OCI-LY7 (cell line): Measurements from ENCODE around the gene COL9A3.

Source experiments
- CTCF ChIP-seq: fragments of 200-600 bp; sonication (generic); conservative IDR thresholded peaks from 2 replicates; pipeline ENCODE4 v1.5.1; 2014; ENCODE audit warnings: mild to moderate bottlenecking, antibody characterized with exemption, low read length, moderate library complexity, mixed read lengths
- EZH2phosphoT487 ChIP-seq: fragments of 200-600 bp; sonication (generic); IDR thresholded peaks from 2 replicates; pipeline ENCODE4 v1.6.1; 2018; ENCODE audit warnings: low read depth, borderline replicate concordance, mild to moderate bottlenecking, mixed run types, antibody characterized with exemption, low read length, moderate library complexity, mixed read lengths

GRCh38 chr20:62845416-62846160 is 28.7 kb downstream of the COL9A3 start:
- no peak for TF ChIP-seq CTCF
- no peak for TF ChIP-seq EZH2phosphoT487
